ENCODE results near the gene PTCRA. TPM values are rescaled to one million over a fixed set of nuclear protein-coding genes. Genes with fewer than 3 reads are reported as not detected.

PTCRA gene
- total RNA-seq, 2 donors from 2014 or later = not detected

DNA sequence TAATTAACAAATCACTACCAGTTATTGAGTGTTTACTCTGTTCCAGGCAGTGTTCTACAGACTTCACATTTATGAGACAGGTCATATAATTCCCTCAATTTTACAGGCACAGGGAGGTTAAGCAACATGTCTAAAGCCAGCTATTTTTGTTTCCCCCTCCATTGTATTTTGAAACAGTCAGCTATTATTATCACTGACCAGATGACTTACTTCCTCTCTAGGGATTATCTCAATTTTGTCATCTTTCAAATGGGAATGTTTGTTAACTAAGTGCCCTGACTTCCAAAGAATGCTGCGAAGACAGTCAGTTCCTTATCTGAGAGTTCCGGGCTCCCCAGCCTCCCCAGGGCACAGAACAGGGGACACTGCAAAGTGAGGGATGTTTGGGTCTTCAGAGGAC is 7.8 kb downstream of the PTCRA start:
- H3K4me3 ChIP-seq = no peak overlapping the region
- H3K36me3 ChIP-seq = no peaks in the 10 kb centered on the region
- peaks cover 4 to 8% of the 10 kb centered on the region in 2 donors for H3K4me1 ChIP-seq (ENCODE audit: control insufficient read depth in 1 of 2, low read depth in 2 of 2)
- DNase-seq (ENCODE audit: low spot score) (no peak), ATAC-seq (ENCODE audit: insufficient number of reproducible peaks, low FRiP score, low read depth) (no peak)
- TF ChIP-seq, protein P1, sequence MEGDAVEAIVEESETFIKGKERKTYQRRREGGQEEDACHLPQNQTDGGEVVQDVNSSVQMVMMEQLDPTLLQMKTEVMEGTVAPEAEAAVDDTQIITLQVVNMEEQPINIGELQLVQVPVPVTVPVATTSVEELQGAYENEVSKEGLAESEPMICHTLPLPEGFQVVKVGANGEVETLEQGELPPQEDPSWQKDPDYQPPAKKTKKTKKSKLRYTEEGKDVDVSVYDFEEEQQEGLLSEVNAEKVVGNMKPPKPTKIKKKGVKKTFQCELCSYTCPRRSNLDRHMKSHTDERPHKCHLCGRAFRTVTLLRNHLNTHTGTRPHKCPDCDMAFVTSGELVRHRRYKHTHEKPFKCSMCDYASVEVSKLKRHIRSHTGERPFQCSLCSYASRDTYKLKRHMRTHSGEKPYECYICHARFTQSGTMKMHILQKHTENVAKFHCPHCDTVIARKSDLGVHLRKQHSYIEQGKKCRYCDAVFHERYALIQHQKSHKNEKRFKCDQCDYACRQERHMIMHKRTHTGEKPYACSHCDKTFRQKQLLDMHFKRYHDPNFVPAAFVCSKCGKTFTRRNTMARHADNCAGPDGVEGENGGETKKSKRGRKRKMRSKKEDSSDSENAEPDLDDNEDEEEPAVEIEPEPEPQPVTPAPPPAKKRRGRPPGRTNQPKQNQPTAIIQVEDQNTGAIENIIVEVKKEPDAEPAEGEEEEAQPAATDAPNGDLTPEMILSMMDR (IDR thresholded peaks at IDR 0.05) = no peak
- H3K27me3 ChIP-seq (replicated peaks; ENCODE audit: insufficient read depth) = no peaks in the 10 kb centered on the region
- H3K9me3 ChIP-seq = no peaks in the 10 kb centered on the region
- H3K27ac ChIP-seq = no peak overlapping the region

DNA sequence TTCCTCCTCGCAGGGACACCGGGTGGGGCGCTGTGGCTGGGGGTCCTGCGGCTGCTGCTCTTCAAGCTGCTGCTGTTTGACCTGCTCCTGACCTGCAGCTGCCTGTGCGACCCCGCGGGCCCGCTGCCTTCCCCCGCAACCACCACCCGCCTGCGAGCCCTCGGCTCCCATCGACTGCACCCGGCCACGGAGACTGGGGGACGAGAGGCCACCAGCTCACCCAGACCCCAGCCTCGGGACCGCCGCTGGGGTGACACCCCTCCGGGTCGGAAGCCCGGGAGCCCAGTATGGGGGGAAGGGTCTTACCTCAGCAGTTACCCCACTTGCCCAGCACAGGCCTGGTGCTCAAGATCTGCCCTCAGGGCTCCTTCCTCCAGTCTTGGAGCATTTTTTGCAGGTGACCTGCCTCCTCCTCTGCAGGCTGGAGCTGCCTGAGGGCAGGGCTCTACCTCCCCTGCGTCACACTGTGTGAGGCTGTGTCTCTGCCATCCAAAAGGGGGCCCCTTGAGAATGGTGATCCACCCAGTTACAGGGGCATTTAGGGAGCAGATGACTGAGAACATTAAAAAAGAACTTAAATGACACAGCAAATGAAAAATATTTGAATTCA is 9.5 kb downstream of the PTCRA start:
- DNase-seq (ENCODE audit: low spot score) = no peak

DNA sequence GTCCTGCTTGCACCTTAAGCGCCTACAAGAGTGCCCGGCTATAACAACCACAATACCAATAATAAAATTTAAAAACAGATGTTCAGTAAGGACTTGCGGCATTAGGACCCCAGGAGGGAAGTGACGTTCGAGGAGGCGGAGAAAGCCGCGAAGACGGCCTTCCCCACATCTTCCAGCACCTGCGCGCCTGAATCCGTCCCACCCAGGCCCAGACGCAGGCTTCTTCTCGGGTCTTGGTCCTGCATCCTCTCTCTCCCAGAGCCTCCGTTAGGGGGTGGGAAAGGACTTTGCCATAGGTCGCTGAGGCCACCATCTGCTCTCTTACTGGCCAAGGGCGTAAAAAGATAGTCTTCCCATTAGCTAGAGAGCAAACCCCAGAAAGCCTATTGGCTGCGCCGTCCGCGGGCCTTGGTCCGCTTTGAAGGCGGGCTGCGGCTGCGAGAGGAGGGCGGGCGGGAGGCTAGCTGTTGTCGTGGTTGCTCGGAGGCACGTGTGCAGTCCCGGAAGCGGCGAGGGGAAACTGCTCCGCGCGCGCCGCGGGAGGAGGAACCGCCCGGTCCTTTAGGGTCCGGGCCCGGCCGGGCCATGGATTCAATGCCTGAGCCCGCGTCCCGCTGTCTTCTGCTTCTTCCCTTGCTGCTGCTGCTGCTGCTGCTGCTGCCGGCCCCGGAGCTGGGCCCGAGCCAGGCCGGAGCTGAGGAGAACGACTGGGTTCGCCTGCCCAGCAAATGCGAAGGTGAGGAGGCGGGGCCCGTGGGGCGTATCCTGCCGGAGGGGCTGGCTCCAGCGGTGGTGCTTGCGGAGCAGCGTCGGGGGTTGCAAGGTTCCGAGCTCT is 13.3 kb downstream of the PTCRA start, which contains the start of gene CNPY3:
Gene CNPY3 (plus strand): TSS at position 495 of the 835 bp plus-strand sequence. CDS start 91 bp downstream, at position 586.
- Histone ChIP-seq H3K4me1 (ENCODE audit: control insufficient read depth in 1 of 2, low read depth in 2 of 2) (peaks cover 15 to 39% of the 10 kb centered on the region in 2 donors), H3K4me3 (peak within 1 kb of the TSS; percentile 93), H3K9me3 (no peaks in the 10 kb centered on the region), H3K27me3 (replicated peaks; ENCODE audit: insufficient read depth) (no peaks in the 10 kb centered on the region), H3K36me3 (peaks cover 2% of the 10 kb centered on the region), H3K27ac (peak within 1 kb of the TSS; percentile 86 to 93)
- peak; percentile 83 for DNase-seq (ENCODE audit: low spot score)
- ATAC-seq (ENCODE audit: insufficient number of reproducible peaks, low FRiP score, low read depth) = peak; percentile 79
- TF ChIP-seq, protein P1 (IDR thresholded peaks at IDR 0.05) = no peak

More for the DNA sequence above, 9.5 kb downstream of the PTCRA start:
- TF ChIP-seq, protein P1 (IDR thresholded peaks at IDR 0.05) = no peak
- no peaks in the 10 kb centered on the region for H3K27me3 ChIP-seq (replicated peaks; ENCODE audit: insufficient read depth)
- no peak for ATAC-seq (ENCODE audit: insufficient number of reproducible peaks, low FRiP score, low read depth)
- no peaks in the 10 kb centered on the region for H3K36me3 ChIP-seq
- H3K4me3 ChIP-seq = no peak overlapping the region
- peaks cover 7 to 14% of the 10 kb centered on the region in 2 donors for H3K4me1 ChIP-seq (ENCODE audit: control insufficient read depth in 1 of 2, low read depth in 2 of 2)
- H3K27ac ChIP-seq = no peak overlapping the region
- no peaks in the 10 kb centered on the region for H3K9me3 ChIP-seq

DNA sequence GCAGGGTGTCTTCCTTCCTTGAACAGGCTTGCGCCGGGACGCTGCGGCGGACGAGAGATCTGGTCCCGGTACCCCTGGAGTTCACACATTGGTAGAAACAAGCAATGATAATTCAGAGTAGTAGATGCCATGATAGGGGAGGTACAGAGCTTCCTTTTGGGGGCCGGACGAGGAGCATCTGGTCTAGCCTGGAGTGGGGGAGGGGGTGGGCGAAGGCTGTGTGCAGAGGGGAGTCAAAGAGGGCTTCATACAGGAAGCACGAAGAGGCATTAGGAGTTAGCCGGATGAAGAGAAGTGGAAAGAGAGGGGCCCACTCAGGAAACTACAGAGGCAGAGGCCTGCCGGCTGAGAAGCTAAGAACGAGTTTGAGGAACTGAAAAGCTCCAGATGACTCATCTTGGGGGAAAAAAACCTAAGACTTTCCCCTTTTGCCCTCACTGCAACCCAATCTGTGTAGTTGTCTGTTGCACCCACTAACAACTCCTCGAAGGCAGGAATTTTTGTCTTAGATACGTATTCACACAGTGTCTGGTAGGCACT is 14.0 kb downstream of the PTCRA start:
- ATAC-seq (ENCODE audit: insufficient number of reproducible peaks, low FRiP score, low read depth) = no peak

More for the DNA sequence above, 14.0 kb downstream of the PTCRA start:
- Histone ChIP-seq H3K27ac (peak overlapping the region; percentile 86 to 93), H3K4me1 (ENCODE audit: control insufficient read depth in 1 of 2, low read depth in 2 of 2) (peaks cover 15 to 39% of the 10 kb centered on the region in 2 donors), H3K27me3 (replicated peaks; ENCODE audit: insufficient read depth) (no peaks in the 10 kb centered on the region), H3K9me3 (no peaks in the 10 kb centered on the region), H3K4me3 (peak overlapping the region; percentile 93), H3K36me3 (peaks cover 9% of the 10 kb centered on the region)
- TF ChIP-seq, protein P1 (IDR thresholded peaks at IDR 0.05) = no peak
- no peak for DNase-seq (ENCODE audit: low spot score)

Data from thoracic aorta (tissue), 2 donors.